Measurements from ENCODE around the gene SLAMF9.

Gene SLAMF9

DNA sequence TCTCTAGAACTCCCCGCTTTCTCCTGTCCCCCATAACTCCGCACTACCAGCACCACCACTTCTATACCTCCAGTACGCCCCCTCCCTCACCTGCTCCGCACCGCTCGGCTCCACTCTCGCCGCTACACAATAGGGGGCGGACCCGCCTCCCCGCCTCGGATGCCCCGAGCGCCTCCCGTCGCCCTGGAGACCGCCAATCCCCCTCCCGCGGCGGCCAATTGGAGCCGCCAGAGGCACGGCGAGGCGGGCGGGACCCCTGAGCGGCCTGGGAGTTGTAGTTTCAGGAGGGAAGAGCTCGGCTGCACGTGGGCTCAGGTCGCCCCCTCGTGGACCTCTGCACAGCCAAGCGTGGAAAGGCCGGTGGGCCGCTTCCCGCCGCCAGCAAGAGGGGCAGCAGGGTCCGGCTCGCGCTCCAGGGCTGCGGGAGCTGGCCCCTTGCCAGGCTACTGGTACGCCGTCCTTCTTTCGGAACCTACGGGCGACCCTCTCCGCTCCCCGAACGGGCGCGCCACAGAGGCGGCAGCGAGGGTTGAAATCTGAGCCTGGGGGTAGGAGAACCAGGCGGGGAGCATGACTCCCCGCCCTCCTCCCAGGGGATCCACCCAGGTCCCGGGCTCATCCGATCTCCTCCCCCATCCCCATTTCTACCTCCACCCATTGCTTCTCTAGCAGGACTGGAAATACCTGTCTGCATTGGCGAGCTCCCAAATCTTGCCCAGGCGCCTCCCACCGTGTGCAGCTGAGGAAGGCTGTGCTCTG is 8.4 kb downstream of the SLAMF9 start, which contains the start of gene IGSF9:
TSS of gene IGSF9 (minus strand) at position 131 of the 759 bp plus-strand sequence. CDS start 2,159 bp downstream, outside the sequence.
- TF ChIP-seq EZH2phosphoT487 (IDR thresholded peaks at IDR 0.05; ENCODE audit: low read depth): no peak
- TF ChIP-seq, protein P1, sequence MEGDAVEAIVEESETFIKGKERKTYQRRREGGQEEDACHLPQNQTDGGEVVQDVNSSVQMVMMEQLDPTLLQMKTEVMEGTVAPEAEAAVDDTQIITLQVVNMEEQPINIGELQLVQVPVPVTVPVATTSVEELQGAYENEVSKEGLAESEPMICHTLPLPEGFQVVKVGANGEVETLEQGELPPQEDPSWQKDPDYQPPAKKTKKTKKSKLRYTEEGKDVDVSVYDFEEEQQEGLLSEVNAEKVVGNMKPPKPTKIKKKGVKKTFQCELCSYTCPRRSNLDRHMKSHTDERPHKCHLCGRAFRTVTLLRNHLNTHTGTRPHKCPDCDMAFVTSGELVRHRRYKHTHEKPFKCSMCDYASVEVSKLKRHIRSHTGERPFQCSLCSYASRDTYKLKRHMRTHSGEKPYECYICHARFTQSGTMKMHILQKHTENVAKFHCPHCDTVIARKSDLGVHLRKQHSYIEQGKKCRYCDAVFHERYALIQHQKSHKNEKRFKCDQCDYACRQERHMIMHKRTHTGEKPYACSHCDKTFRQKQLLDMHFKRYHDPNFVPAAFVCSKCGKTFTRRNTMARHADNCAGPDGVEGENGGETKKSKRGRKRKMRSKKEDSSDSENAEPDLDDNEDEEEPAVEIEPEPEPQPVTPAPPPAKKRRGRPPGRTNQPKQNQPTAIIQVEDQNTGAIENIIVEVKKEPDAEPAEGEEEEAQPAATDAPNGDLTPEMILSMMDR (IDR thresholded peaks at IDR 0.05; ENCODE audit: low read depth, low read length): peak; percentile 50
- Histone ChIP-seq H3K4me3 (ENCODE audit: low read length) (peak within 1 kb of the TSS; percentile 76), H3K9ac (ENCODE audit: low read length) (peak within 1 kb of the TSS; percentile 54), H4K20me1 (ENCODE audit: insufficient read depth, low read length) (no peaks in the 10 kb centered on the region), H3K9me3 (ENCODE audit: insufficient read depth, low read length) (no peaks in the 10 kb centered on the region), H3K27ac (ENCODE audit: low read length) (no peak within 1 kb of the TSS), H3K36me3 (replicated peaks; ENCODE audit: low read depth, low read length) (no peaks in the 10 kb centered on the region), H2AFZ (ENCODE audit: low read depth, low read length) (peak within 1 kb of the TSS; percentile 58), H3K4me1 (ENCODE audit: low read length) (peaks cover 17% of the 10 kb centered on the region; the same call in 1 of the 2 replicates), H3K79me2 (ENCODE audit: low read length) (no peaks in the 10 kb centered on the region), H3K27me3 (ENCODE audit: low read depth, low read length) (peaks cover 7% of the 10 kb centered on the region; the same call in 1 of the 2 replicates), H3K4me2 (ENCODE audit: low read length) (peak within 1 kb of the TSS; percentile 74)

DNA sequence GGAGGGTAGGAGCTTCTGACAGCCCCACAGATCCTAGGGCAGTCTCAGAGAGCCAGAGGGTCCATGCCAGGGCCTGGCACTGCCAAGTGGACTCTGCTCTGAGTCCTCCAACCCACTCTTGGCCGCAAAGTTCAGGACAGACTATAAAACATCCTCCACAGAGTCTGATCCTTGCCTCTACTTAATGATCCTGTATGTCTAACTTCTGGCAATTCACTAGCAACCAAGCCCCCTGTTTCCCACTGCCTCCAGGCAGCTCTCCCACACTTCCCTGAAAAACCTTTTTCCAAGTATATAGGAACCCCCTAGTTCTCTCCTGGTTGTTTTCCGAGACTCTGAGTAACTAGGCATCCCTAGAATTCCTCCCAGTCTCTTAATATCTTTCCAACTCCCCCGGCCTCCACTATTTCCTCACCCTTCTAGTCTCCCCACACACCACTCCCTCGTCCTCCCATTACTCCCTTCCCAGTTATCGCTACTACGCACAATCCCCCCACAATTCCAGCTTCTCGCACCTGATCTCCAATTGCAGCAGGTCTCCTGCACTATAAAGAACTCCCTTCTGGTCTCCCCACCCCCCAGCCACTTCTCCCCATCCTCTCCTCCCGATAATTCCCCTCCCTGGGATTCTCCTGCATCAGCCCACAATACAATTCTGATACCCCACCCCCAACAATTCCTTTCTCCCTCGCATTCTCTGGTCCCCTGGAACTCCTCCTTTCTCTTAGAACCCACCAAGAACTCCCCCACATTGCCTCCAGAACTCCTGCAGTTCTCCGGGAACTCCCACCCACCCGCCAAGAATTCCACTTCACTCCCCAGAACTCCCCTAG is 9.2 kb downstream of the SLAMF9 start:
- no peaks in the 10 kb centered on the region for H3K9me3 ChIP-seq (ENCODE audit: insufficient read depth, low read length)
- no peaks in the 10 kb centered on the region for H3K79me2 ChIP-seq (ENCODE audit: low read length)
- no peaks in the 10 kb centered on the region for H4K20me1 ChIP-seq (ENCODE audit: insufficient read depth, low read length)
- H3K4me2 ChIP-seq (ENCODE audit: low read length): peak overlapping the region; percentile 74
- H3K9ac ChIP-seq (ENCODE audit: low read length): peak overlapping the region; percentile 54; the same call in 1 of the 2 replicates
- no peak for TF ChIP-seq EZH2phosphoT487 (IDR thresholded peaks at IDR 0.05; ENCODE audit: low read depth)
- TF ChIP-seq, protein P1 (IDR thresholded peaks at IDR 0.05; ENCODE audit: low read depth, low read length): no peak
- peak overlapping the region; percentile 76 for H3K4me3 ChIP-seq (ENCODE audit: low read length)
- H3K4me1 ChIP-seq (ENCODE audit: low read length): peaks cover 17% of the 10 kb centered on the region; the same call in 1 of the 2 replicates
- H2AFZ ChIP-seq (ENCODE audit: low read depth, low read length): 0 out of 2 replicates have a peak overlapping the region, but pooled peaks have one; percentile 58
- no peaks in the 10 kb centered on the region for H3K36me3 ChIP-seq (replicated peaks; ENCODE audit: low read depth, low read length)
- H3K27me3 ChIP-seq (ENCODE audit: low read depth, low read length): peaks cover 11% of the 10 kb centered on the region; the same call in 1 of the 2 replicates
- no peak overlapping the region for H3K27ac ChIP-seq (ENCODE audit: low read length)

DNA sequence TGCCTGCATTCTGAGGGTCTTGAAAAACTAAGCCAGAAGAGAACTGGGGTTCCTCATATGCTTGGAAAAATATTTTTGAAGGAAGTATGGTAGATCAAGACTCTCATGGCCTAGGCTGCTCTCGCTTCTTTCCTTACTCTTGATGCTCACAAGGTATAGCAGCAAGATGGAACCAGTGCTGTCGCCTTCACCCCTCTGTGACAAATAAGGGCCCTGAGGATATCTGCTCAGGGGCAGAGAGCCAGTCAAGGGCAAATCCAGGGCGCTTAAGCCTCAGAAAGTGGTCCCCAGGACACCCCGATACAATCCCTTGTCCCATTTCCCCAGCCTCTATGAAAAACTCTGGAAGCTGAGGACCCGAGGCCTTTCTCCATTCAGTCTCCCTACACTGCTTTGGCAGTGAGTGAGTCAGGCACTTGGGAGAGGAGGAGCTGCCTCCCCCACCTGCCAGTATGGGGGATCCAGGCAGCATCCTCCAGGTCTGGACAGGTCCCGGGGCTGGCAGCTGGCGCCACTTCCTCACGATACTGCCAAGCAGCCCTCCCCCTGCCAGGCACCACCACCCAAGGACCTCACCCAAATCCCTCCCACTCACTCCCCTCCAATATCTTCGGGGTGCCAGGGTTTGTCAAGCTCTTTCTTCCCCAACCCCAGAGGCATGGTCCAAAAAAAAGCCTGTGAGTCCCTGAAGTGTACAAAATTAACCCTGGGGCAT is 10.0 kb downstream of the SLAMF9 start:
- no peak overlapping the region for H3K27ac ChIP-seq (ENCODE audit: low read length)
- no peaks in the 10 kb centered on the region for H4K20me1 ChIP-seq (ENCODE audit: insufficient read depth, low read length)
- no peaks in the 10 kb centered on the region for H3K79me2 ChIP-seq (ENCODE audit: low read length)
- peaks cover 13% of the 10 kb centered on the region; the same call in 1 of the 2 replicates for H3K27me3 ChIP-seq (ENCODE audit: low read depth, low read length)
- peaks cover 17% of the 10 kb centered on the region; the same call in 1 of the 2 replicates for H3K4me1 ChIP-seq (ENCODE audit: low read length)
- H3K9ac ChIP-seq (ENCODE audit: low read length): no peak overlapping the region
- H3K9me3 ChIP-seq (ENCODE audit: insufficient read depth, low read length): no peaks in the 10 kb centered on the region
- no peak overlapping the region for H3K4me3 ChIP-seq (ENCODE audit: low read length)
- H2AFZ ChIP-seq (ENCODE audit: low read depth, low read length): no peak overlapping the region
- H3K36me3 ChIP-seq (replicated peaks; ENCODE audit: low read depth, low read length): no peaks in the 10 kb centered on the region
- TF ChIP-seq EZH2phosphoT487 (IDR thresholded peaks at IDR 0.05; ENCODE audit: low read depth): no peak
- TF ChIP-seq, protein P1 (IDR thresholded peaks at IDR 0.05; ENCODE audit: low read depth, low read length): no peak
- H3K4me2 ChIP-seq (ENCODE audit: low read length): no peak overlapping the region

Measured in OCI-LY3 (cell line).